ENCODE data around the gene ARID1B. TPM values are rescaled to one million over a fixed set of nuclear protein-coding genes. Genes with fewer than 3 reads are reported as not detected.

Gene ARID1B
- total and polyA plus RNA-seq, 11 donors: 15.3 to 76.1 (median 40.7) TPM

DNA sequence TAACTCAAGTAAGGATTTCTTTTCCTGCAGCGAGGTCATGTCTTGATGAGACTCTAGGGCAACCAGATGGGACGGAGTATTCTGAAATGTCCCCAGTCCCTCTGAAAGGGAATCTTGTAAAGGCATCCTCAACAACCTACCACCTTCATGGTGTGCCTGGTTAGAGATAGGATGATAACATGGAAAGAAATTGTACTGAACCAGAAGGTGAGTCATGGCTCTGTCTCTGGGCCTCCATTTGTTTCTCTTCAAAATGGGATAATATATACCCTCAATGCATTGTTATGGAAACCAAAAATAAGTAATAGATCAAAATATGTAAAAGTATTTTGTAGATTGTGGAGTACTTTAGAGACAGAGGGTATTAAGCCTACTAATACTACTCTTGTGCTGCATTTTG lies 219.1 kb downstream of the ARID1B start:
- Histone ChIP-seq H3K36me3 (no peaks in the 10 kb centered on the region), H3K27ac (no peak overlapping the region), H3K4me3 (no peak overlapping the region), H3K9me3 (no peaks in the 10 kb centered on the region), H3K4me1 (peaks cover 0 to 48% (median 28%) of the 10 kb centered on the region in 12 donors), H3K27me3 (no peaks in the 10 kb centered on the region)
- 94 to 98% (median 96%) methylated on average over 2 of the region's 2 CpGs for WGBS, 4 donors
- TF ChIP-seq, protein P1, sequence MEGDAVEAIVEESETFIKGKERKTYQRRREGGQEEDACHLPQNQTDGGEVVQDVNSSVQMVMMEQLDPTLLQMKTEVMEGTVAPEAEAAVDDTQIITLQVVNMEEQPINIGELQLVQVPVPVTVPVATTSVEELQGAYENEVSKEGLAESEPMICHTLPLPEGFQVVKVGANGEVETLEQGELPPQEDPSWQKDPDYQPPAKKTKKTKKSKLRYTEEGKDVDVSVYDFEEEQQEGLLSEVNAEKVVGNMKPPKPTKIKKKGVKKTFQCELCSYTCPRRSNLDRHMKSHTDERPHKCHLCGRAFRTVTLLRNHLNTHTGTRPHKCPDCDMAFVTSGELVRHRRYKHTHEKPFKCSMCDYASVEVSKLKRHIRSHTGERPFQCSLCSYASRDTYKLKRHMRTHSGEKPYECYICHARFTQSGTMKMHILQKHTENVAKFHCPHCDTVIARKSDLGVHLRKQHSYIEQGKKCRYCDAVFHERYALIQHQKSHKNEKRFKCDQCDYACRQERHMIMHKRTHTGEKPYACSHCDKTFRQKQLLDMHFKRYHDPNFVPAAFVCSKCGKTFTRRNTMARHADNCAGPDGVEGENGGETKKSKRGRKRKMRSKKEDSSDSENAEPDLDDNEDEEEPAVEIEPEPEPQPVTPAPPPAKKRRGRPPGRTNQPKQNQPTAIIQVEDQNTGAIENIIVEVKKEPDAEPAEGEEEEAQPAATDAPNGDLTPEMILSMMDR (IDR thresholded peaks at IDR 0.05): no peak
- TF ChIP-seq POLR2A (IDR thresholded peaks at IDR 0.05): no peak
- intact Hi-C loops (cut with DNase I): no loop called here
- ATAC-seq: no peak
- DNase-seq: no peak

DNA sequence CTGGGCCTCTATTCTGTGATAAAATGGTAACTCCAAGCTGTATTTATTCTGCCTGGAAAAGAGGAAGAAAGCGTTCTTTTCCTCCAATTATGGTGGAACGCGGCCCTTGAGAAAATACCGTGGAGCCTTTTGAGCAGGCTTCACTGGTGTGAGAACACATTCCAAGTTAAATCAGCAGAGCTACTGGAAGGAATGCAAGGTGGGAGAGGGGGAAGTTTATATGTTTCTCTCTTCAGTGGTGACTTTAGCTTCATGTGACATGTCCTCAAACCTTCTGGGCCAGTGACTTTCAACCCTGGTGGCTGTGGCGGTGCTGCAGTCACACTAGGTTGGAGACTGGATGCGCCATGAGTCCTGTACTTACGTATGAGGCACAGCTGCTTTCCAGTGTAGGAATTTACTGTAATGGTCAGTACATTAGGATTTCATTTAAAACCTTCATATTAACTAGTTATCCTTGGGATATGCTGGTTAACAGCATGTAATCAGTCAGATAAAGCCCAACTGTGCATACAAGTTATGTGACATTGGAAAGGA lies 221.7 kb downstream of the ARID1B start:
- intact Hi-C loops (cut with DNase I): no loop called here
- H3K27me3 ChIP-seq: no peaks in the 10 kb centered on the region
- H3K4me1 ChIP-seq: peaks cover 0 to 29% (median 15%) of the 10 kb centered on the region in 12 donors
- no peak overlapping the region for H3K27ac ChIP-seq
- no peak for DNase-seq
- no peak for TF ChIP-seq POLR2A (IDR thresholded peaks at IDR 0.05)
- TF ChIP-seq, protein P1 (IDR thresholded peaks at IDR 0.05): no peak
- H3K4me3 ChIP-seq: no peak overlapping the region
- no peaks in the 10 kb centered on the region for H3K9me3 ChIP-seq
- ATAC-seq: no peak
- no peaks in the 10 kb centered on the region for H3K36me3 ChIP-seq
- 91 to 95% (median 92%) methylated on average over 7 of the region's 7 CpGs for WGBS, 4 donors

DNA sequence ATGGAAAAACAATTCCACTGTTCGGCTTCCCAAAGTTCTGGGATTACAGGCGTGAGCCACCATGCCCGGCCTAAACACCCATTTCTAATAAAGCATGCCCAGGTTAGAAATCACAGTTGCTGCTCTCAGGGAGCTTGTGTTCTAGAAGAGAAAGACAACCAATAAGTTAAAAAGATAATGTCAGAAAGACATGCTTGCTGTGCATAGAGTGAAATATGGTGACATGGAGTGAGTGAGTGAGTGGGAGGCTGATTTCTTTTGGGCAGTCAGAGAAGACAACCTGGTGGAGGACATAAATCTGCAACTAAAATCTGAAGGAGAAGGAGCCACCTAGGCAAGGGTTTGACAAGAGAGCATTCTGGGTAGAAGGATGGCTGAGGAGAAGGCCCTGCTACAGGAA lies 222.6 kb downstream of the ARID1B start:
- no peak for ATAC-seq
- intact Hi-C loops (cut with DNase I): no loop called here
- 96 to 100% (median 97%) methylated on average over 3 of the region's 3 CpGs for WGBS, 4 donors

DNA sequence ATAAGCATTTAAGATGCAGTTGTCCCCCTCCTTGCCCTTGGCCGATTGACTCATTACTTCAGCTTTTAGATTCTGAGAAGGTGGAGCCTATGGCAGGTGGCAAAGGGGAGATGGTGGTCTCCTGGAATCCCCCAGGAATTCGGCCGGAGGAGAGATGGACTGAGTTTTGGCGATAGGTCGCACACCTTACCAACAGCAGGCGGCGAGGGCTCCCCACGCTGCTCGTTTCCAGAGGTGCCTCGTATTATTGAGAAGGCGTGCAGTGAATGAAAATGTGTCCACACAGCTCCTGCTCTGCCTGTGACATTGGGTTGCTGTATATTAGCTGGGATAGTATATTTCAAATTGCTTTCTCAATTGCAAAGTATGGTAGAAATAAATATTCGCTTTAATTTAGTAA lies 224.5 kb downstream of the ARID1B start:
- WGBS, 4 donors: 92 to 96% (median 95%) methylated on average over 12 of the region's 12 CpGs
- H3K27ac ChIP-seq: no peak overlapping the region

More for the DNA sequence above, 222.6 kb downstream of the ARID1B start:
- no peak for DNase-seq
- Histone ChIP-seq H3K27me3 (no peaks in the 10 kb centered on the region), H3K36me3 (no peaks in the 10 kb centered on the region), H3K9me3 (no peaks in the 10 kb centered on the region), H3K4me3 (no peak overlapping the region), H3K27ac (no peak overlapping the region), H3K4me1 (peaks cover 0 to 23% (median 8%) of the 10 kb centered on the region in 12 donors)
- no peak for TF ChIP-seq POLR2A (IDR thresholded peaks at IDR 0.05)

More for the DNA sequence above, 224.5 kb downstream of the ARID1B start:
- Histone ChIP-seq H3K9me3 (no peaks in the 10 kb centered on the region), H3K27me3 (no peaks in the 10 kb centered on the region), H3K4me3 (no peak overlapping the region), H3K4me1 (peaks cover 0 to 28% (median 8%) of the 10 kb centered on the region in 12 donors), H3K36me3 (no peaks in the 10 kb centered on the region)
- ATAC-seq (no peak), DNase-seq (no peak)
- intact Hi-C loops (cut with DNase I): no loop called here
- TF ChIP-seq, protein P1 (IDR thresholded peaks at IDR 0.05): no peak
- no peak for TF ChIP-seq POLR2A (IDR thresholded peaks at IDR 0.05)
